ENCODE results near the gene ARMS2. TPM values are rescaled to one million over a fixed set of nuclear protein-coding genes. Genes with fewer than 3 reads are reported as not detected.

Gene ARMS2
- total and polyA plus RNA-seq, 2 experiments from 2014 or later, result not detected

DNA sequence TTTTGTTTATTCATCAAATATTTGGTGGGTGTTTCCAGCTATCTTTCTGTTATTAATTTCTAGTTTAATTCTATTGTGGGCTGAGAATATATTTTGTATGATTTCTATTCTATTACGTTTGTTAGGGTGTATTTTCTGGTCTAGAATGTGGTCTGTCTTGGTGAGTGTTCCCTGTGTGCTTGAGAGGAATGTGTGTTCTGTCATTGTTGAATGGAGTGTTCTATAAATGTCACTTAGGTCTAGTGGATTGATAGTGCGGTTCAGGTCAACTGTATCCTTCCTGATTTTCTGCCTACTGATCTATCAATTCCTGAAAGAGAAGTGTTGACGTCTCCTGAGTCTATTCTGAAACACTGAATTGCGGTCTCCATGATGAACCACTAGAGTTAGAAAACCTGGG lies 15.4 kb downstream of the ARMS2 start:
- Mint-ChIP-seq H3K27me3 (ENCODE audit: insufficient read depth, low read depth, poor library complexity) (peaks cover under 1% of the 10 kb centered on the region), H3K9me3 (no peaks in the 10 kb centered on the region; the same call in 2 of the 3 replicates), H3K36me3 (ENCODE audit: low read depth) (no peaks in the 10 kb centered on the region; the same call in 2 of the 3 replicates), H3K4me1 (peaks cover 14% of the 10 kb centered on the region), H3K4me3 (no peak overlapping the region), H3K27ac (no peak overlapping the region)
- H3K27ac ChIP-seq (ENCODE audit: low read depth), result no peak overlapping the region
- no peaks in the 10 kb centered on the region for H3K36me3 ChIP-seq (ENCODE audit: insufficient read depth)
- no peaks in the 10 kb centered on the region; the same call in 1 of the 2 replicates for H4K20me1 ChIP-seq (replicated peaks; ENCODE audit: insufficient read depth)
- DNase-seq (ENCODE audit: low spot score) (no peak), ATAC-seq (no peak)
- H2AFZ ChIP-seq, result no peak overlapping the region
- H3K4me1 ChIP-seq (ENCODE audit: insufficient read depth), result peaks cover 11% of the 10 kb centered on the region; the same call in 1 of the 2 replicates
- no peak overlapping the region for H3K4me3 ChIP-seq
- H3K9me2 ChIP-seq (ENCODE audit: insufficient read depth), result no peaks in the 10 kb centered on the region
- TF ChIP-seq ZNF114 (CRISPR knock-in tag; IDR thresholded peaks at IDR 0.05) (no peak), POLR2AphosphoS5 (IDR thresholded peaks at IDR 0.05; ENCODE audit: low read depth) (no peak), EZH2 (IDR thresholded peaks at IDR 0.05; ENCODE audit: low read depth, unreplicated experiment) (no peak)
- H3K4me2 ChIP-seq, result no peak overlapping the region
- no peaks in the 10 kb centered on the region for H3K27me3 ChIP-seq (ENCODE audit: insufficient read depth)
- H3F3A ChIP-seq (replicated peaks; ENCODE audit: low read depth), result no peaks in the 10 kb centered on the region
- no peaks in the 10 kb centered on the region for H3K79me2 ChIP-seq (replicated peaks; ENCODE audit: insufficient read depth)

DNA sequence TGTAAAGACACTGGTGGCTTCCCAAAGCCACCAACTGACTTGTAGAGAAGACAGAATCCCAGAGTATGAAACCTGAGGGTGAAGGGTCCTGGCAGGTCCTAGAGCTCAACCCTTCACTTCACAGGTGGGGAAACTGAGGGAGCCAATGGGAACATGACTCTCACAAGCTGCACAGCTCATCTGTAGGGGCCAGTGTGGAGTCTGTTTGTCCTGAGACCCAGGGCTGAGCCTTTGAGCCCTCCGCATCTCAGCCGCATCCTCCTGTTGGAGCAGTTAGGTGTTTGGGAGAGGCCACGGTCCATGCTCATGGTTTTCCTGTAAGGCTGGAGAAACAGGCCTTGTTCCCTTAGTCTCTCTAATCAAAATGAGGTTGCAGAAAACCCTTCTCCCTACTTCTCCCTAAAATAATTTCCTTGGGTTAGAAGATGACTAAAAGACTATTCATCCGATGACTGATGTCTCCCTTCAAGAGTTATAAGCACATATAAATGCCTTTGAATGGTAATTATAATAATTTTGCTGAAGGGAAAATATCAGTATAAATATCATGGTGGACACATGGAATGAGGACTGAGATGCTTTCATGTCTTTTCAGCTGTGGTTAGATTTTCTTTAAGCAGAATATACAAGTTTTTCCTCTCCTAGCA lies 17.2 kb downstream of the ARMS2 start:
- no peaks in the 10 kb centered on the region; the same call in 1 of the 2 replicates for H4K20me1 ChIP-seq (replicated peaks; ENCODE audit: insufficient read depth)
- Mint-ChIP-seq H3K4me1 (peaks cover 32% of the 10 kb centered on the region), H3K9me3 (no peaks in the 10 kb centered on the region; the same call in 2 of the 3 replicates), H3K27me3 (ENCODE audit: insufficient read depth, low read depth, poor library complexity) (peaks cover 3% of the 10 kb centered on the region), H3K36me3 (ENCODE audit: low read depth) (no peaks in the 10 kb centered on the region), H3K4me3 (no peak overlapping the region), H3K27ac (no peak overlapping the region)
- H3K4me1 ChIP-seq (ENCODE audit: insufficient read depth), result peaks cover 29% of the 10 kb centered on the region
- no peaks in the 10 kb centered on the region for H3K36me3 ChIP-seq (ENCODE audit: insufficient read depth)
- ATAC-seq (no peak), DNase-seq (ENCODE audit: low spot score) (no peak)
- H3K9me2 ChIP-seq (ENCODE audit: insufficient read depth), result no peaks in the 10 kb centered on the region
- H3K27me3 ChIP-seq (ENCODE audit: insufficient read depth), result no peaks in the 10 kb centered on the region
- 0 out of 2 replicates have a peak, but pooled peaks cover 4% of the 10 kb centered on the region for H3F3A ChIP-seq (replicated peaks; ENCODE audit: low read depth)
- no peak overlapping the region for H2AFZ ChIP-seq
- TF ChIP-seq ZNF331 (CRISPR knock-in tag; IDR thresholded peaks at IDR 0.05; ENCODE audit: low read depth) (no peak), ZNF114 (CRISPR knock-in tag; IDR thresholded peaks at IDR 0.05) (no peak)
- TF ChIP-seq, protein P1, sequence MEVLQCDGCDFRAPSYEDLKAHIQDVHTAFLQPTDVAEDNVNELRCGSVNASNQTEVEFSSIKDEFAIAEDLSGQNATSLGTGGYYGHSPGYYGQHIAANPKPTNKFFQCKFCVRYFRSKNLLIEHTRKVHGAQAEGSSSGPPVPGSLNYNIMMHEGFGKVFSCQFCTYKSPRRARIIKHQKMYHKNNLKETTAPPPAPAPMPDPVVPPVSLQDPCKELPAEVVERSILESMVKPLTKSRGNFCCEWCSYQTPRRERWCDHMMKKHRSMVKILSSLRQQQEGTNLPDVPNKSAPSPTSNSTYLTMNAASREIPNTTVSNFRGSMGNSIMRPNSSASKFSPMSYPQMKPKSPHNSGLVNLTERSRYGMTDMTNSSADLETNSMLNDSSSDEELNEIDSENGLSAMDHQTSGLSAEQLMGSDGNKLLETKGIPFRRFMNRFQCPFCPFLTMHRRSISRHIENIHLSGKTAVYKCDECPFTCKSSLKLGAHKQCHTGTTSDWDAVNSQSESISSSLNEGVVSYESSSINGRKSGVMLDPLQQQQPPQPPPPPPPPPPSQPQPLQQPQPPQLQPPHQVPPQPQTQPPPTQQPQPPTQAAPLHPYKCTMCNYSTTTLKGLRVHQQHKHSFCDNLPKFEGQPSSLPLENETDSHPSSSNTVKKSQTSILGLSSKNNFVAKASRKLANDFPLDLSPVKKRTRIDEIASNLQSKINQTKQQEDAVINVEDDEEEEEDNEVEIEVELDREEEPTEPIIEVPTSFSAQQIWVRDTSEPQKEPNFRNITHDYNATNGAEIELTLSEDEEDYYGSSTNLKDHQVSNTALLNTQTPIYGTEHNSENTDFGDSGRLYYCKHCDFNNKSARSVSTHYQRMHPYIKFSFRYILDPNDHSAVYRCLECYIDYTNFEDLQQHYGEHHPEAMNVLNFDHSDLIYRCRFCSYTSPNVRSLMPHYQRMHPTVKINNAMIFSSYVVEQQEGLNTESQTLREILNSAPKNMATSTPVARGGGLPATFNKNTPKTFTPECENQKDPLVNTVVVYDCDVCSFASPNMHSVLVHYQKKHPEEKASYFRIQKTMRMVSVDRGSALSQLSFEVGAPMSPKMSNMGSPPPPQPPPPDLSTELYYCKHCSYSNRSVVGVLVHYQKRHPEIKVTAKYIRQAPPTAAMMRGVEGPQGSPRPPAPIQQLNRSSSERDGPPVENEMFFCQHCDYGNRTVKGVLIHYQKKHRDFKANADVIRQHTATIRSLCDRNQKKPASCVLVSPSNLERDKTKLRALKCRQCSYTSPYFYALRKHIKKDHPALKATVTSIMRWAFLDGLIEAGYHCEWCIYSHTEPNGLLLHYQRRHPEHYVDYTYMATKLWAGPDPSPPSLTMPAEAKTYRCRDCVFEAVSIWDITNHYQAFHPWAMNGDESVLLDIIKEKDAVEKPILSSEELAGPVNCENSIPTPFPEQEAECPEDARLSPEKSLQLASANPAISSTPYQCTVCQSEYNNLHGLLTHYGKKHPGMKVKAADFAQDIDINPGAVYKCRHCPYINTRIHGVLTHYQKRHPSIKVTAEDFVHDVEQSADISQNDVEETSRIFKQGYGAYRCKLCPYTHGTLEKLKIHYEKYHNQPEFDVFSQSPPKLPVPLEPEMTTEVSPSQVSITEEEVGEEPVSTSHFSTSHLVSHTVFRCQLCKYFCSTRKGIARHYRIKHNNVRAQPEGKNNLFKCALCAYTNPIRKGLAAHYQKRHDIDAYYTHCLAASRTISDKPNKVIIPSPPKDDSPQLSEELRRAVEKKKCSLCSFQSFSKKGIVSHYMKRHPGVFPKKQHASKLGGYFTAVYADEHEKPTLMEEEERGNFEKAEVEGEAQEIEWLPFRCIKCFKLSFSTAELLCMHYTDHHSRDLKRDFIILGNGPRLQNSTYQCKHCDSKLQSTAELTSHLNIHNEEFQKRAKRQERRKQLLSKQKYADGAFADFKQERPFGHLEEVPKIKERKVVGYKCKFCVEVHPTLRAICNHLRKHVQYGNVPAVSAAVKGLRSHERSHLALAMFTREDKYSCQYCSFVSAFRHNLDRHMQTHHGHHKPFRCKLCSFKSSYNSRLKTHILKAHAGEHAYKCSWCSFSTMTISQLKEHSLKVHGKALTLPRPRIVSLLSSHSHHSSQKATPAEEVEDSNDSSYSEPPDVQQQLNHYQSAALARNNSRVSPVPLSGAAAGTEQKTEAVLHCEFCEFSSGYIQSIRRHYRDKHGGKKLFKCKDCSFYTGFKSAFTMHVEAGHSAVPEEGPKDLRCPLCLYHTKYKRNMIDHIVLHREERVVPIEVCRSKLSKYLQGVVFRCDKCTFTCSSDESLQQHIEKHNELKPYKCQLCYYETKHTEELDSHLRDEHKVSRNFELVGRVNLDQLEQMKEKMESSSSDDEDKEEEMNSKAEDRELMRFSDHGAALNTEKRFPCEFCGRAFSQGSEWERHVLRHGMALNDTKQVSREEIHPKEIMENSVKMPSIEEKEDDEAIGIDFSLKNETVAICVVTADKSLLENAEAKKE (CRISPR knock-in tag; IDR thresholded peaks at IDR 0.05), result no peak
- TF ChIP-seq, protein P2, sequence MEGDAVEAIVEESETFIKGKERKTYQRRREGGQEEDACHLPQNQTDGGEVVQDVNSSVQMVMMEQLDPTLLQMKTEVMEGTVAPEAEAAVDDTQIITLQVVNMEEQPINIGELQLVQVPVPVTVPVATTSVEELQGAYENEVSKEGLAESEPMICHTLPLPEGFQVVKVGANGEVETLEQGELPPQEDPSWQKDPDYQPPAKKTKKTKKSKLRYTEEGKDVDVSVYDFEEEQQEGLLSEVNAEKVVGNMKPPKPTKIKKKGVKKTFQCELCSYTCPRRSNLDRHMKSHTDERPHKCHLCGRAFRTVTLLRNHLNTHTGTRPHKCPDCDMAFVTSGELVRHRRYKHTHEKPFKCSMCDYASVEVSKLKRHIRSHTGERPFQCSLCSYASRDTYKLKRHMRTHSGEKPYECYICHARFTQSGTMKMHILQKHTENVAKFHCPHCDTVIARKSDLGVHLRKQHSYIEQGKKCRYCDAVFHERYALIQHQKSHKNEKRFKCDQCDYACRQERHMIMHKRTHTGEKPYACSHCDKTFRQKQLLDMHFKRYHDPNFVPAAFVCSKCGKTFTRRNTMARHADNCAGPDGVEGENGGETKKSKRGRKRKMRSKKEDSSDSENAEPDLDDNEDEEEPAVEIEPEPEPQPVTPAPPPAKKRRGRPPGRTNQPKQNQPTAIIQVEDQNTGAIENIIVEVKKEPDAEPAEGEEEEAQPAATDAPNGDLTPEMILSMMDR (conservative IDR thresholded peaks at IDR 0.05; ENCODE audit: low read depth in 2 of 2), result no peak
- TF ChIP-seq, protein P3, sequence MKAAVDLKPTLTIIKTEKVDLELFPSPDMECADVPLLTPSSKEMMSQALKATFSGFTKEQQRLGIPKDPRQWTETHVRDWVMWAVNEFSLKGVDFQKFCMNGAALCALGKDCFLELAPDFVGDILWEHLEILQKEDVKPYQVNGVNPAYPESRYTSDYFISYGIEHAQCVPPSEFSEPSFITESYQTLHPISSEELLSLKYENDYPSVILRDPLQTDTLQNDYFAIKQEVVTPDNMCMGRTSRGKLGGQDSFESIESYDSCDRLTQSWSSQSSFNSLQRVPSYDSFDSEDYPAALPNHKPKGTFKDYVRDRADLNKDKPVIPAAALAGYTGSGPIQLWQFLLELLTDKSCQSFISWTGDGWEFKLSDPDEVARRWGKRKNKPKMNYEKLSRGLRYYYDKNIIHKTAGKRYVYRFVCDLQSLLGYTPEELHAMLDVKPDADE (IDR thresholded peaks at IDR 0.05), result no peak
- no peak overlapping the region for H3K4me3 ChIP-seq
- H3K4me2 ChIP-seq, result no peak overlapping the region
- no peak overlapping the region for H3K27ac ChIP-seq (ENCODE audit: low read depth)
- no peaks in the 10 kb centered on the region for H3K79me2 ChIP-seq (replicated peaks; ENCODE audit: insufficient read depth)

All from GM23338 (cell line).